HepG2 (cell line): ENCODE results near the gene DLX1. TPM values are rescaled to one million over a fixed set of nuclear protein-coding genes. Genes with fewer than 3 reads are reported as not detected.

ENCODE experiments used
- ATAC-seq: fragments of 200-7000 bp; cut with Tn5 transposase; 3 replicates; pipeline ENCODE4 v1.9.1; 2020; ENCODE audit warnings: mild to moderate bottlenecking, moderate library complexity
- BruUV-seq: library from RNA; stranded (reverse); fragments of 400-500 nt; replicated peaks from 2 replicates; lab custom pipeline; 2021; lab: Mats Ljungman, UMichigan
- CTCF ChIA-PET: fragments of 300-600 bp; formaldehyde crosslinking; extraction: SDS; loops from one replicate; lab custom pipeline; 2021; ENCODE audit warnings: low total read pairs, inconsistent platforms, low intra/inter-chr PET ratio; lab: Yijun Ruan, JAX
- POLR2A ChIA-PET: fragments of 350-600 bp; sonication (Branson Sonifier 250); formaldehyde crosslinking; loops from one replicate; lab custom pipeline; 2020; ENCODE audit warnings: antibody characterized with exemption, inconsistent platforms; lab: Yijun Ruan, JAX
- DNase-seq: peaks from one replicate; pipeline ENCODE4 v3.0.0-alpha.2; 2015; ENCODE audit warnings: low spot score
- FAIRE-seq: peaks from 3 replicates; lab custom pipeline; 2011; peaks lifted over from hg19 to GRCh38; lab: Jason Lieb, UNC
- H2AFZ ChIP-seq: one replicate; pipeline ENCODE4 v1.6.1; 2011; ENCODE audit warnings: low read length, inconsistent platforms
- H3K27ac ChIP-seq: fragments of 300-600 bp; 3 replicates; pipeline ENCODE4 v1.8.0; 2011; ENCODE audit warnings: mixed run types, mild to moderate bottlenecking, mixed read lengths, low read length, inconsistent platforms; ENCODE audit not compliant: insufficient read depth; ENCODE audit errors: extremely low read length
- H3K27me3 ChIP-seq, 2 experiments: fragments of 200-600 bp in 1 of 2; 2 replicates in 1 of 2; 3 replicates in 1 of 2; pipeline versions ENCODE4 v1.6.0 to v1.8.0; 2011; ENCODE audit warnings: low read length in 2 of 2, mild to moderate bottlenecking in 2 of 2, moderate library complexity in 2 of 2, inconsistent platforms in 1 of 2; ENCODE audit not compliant: insufficient read depth in 2 of 2, control insufficient read depth in 1 of 2
- H3K36me3 ChIP-seq, 2 experiments: fragments of 200-600 bp in 1 of 2; replicated peaks in 1 of 2; 2 replicates in 1 of 2; 3 replicates in 1 of 2; pipeline versions ENCODE4 v1.5.1 to v1.8.0; 2011; ENCODE audit warnings: low read length in 2 of 2, inconsistent platforms in 1 of 2; ENCODE audit not compliant: insufficient read depth in 2 of 2, control insufficient read depth in 1 of 2
- H3K4me1 ChIP-seq: 2 replicates; pipeline ENCODE4 v1.5.1; 2012; ENCODE audit warnings: low read length, inconsistent platforms; ENCODE audit not compliant: insufficient read depth
- H3K4me2 ChIP-seq: 2 replicates; pipeline ENCODE4 v1.6.0; 2011; ENCODE audit warnings: low read depth, low read length, inconsistent platforms
- H3K4me3 ChIP-seq, 3 experiments: fragments of 200-600 bp in 1 of 3; sonication (generic), shearing (Covaris generic) in 1 of 3; replicated peaks in 1 of 3; 2 replicates each; pipeline ENCODE4 v1.5.1; 2011 to 2016; ENCODE audit warnings: low read length in 3 of 3, inconsistent platforms in 2 of 3, low read depth in 2 of 3, mild to moderate bottlenecking in 2 of 3, control low read depth in 1 of 3, mixed read lengths in 1 of 3; ENCODE audit not compliant: insufficient read depth in 1 of 3
- H3K79me2 ChIP-seq: one replicate; pipeline ENCODE4 v1.6.1; 2011; ENCODE audit warnings: low read length, inconsistent platforms; ENCODE audit not compliant: insufficient read depth
- H3K9ac ChIP-seq: 2 replicates; pipeline ENCODE4 v1.6.0; 2011; ENCODE audit warnings: mild to moderate bottlenecking, low read depth, low read length, inconsistent platforms; ENCODE audit not compliant: insufficient read depth
- H3K9me3 ChIP-seq: 2 replicates; pipeline ENCODE4 v1.5.1; 2012; ENCODE audit warnings: mild to moderate bottlenecking, low read length
- H4K20me1 ChIP-seq: 2 replicates; pipeline ENCODE4 v1.6.0; 2011; ENCODE audit warnings: inconsistent platforms, mild to moderate bottlenecking, low read length, moderate library complexity; ENCODE audit not compliant: insufficient read depth
- EZH2 ChIP-seq: conservative IDR thresholded peaks from 2 replicates; pipeline ENCODE4 v1.6.1; 2012; ENCODE audit warnings: mild to moderate bottlenecking, low read depth, low read length, moderate library complexity
- KDM3A ChIP-seq: IDR thresholded peaks from 2 replicates; pipeline ENCODE4 v1.6.1; 2018; ENCODE audit warnings: low read depth, missing compliant biosample characterization
- ZBTB1 ChIP-seq: sonication (generic); formaldehyde crosslinking; IDR thresholded peaks from 2 replicates; pipeline ENCODE4 v1.4.0; 2020; ENCODE audit warnings: missing genetic modification reagents, borderline replicate concordance
- ZBTB7B ChIP-seq: sonication (generic); formaldehyde crosslinking; IDR thresholded peaks from 2 replicates; pipeline ENCODE4 v1.4.0; 2020; ENCODE audit warnings: missing genetic modification reagents
- WGBS: methylation state at CpG from one replicate; pipeline ENCODE4 v1.1.6; 2017; ENCODE audit warnings: low lambda C conversion rate; 5-methylcytosine and 5-hydroxymethylcytosine counted together
- in situ Hi-C: cut with HindIII; loops from 2 replicates; pipeline ENCODE4 v1.10.0; 2017; ENCODE audit warnings: low pct_unique_long_range_greater_than_20kb; ENCODE audit not compliant: extremely low pct_ligation_motif_present
- intact Hi-C: fragments of 100-400 bp; cut with micrococcal nuclease; formaldehyde crosslinking; loops from one replicate; pipeline ENCODE4 v1.10.0; 2022; ENCODE audit not compliant: unreplicated experiment
- polyA plus RNA-seq, 8 experiments: library from polyadenylated mRNA; depleted of rRNA in 3 of 8; stranded (reverse) in 7 of 8; unstranded in 1 of 8; fragments of >200 nt; fragmentation: Illumina TruSeq in 4 of 8; extraction: Trizol in 4 of 8; gene quantifications; 2 replicates each; pipeline versions ENCODE4 v1.2.1 to v1.2.3, GENCODE V29; 2011 to 2016; ENCODE audit warnings: low read depth in 4 of 8, missing spikeins in 1 of 8, mixed read lengths in 1 of 8; ENCODE audit not compliant: insufficient read depth in 1 of 8
- total RNA-seq, 5 experiments: library from RNA; depleted of rRNA; stranded (reverse); fragments of >200 nt; fragmentation: Illumina TruSeq; extraction: Trizol; gene quantifications; 2 replicates each; pipeline ENCODE4 v1.2.3, GENCODE V29; 2016; ENCODE audit warnings: low read depth in 1 of 5

The DLX1 gene
- total and polyA plus RNA-seq, 2 of the 13 experiments (the other 11 are each of a cell fraction or from before 2014, with no cell fraction given) = 0.18 to 0.86 TPM

GRCh38 chr2:172087207-172087779, 2.0 kb downstream of the DLX1 start:
- no TSS peak for BruUV-seq

GRCh38 chr2:172087780-172088244, 2.5 kb downstream of the DLX1 start:
- in situ Hi-C loops (no loop called here), intact Hi-C loops (loop anchor here (5.0 kb wide), 1 partner anchor 36 kb away; no protein-coding TSS in a partner anchor)
- DNase-seq (no peak), ATAC-seq (no peak), FAIRE-seq (no peak)
- Histone ChIP-seq H4K20me1 (peaks cover 3% of the 10 kb centered on the region; the same call in 1 of the 2 replicates), H3K27me3 (peaks cover 20 to 94% of the 10 kb centered on the region in 2 experiments; a peak in 4 of 5 replicates), H2AFZ (no peak overlapping the region), H3K4me1 (peaks cover 63% of the 10 kb centered on the region), H3K9ac (no peak overlapping the region), H3K4me2 (no peak overlapping the region), H3K27ac (no peak overlapping the region), H3K36me3 (no peaks in the 10 kb centered on the region), H3K4me3 (no peak overlapping the region), H3K79me2 (no peaks in the 10 kb centered on the region), H3K9me3 (no peaks in the 10 kb centered on the region)
- 69% methylated on average over 23 of the region's 23 CpGs for WGBS
- TF ChIP-seq KDM3A (CRISPR knock-in tag) = no peak
- TF ChIP-seq ZBTB7B (CRISPR knock-in tag) = 0 out of 2 replicates have a peak, but pooled peaks have one; percentile 22
- no TSS peak for BruUV-seq
- ChIA-PET POLR2A (interaction anchor here (1.4 kb wide), 1 partner anchor 11 kb away, joined by 4 read pairs; no protein-coding TSS in a partner anchor), CTCF (no interaction called here)

More at GRCh38 chr2:172087207-172087779, 2.0 kb downstream of the DLX1 start:
- WGBS = 83% methylated on average over 31 of the region's 31 CpGs
- no peak for DNase-seq
- CTCF ChIA-PET = interaction anchor here (0.9 kb wide), 1 partner anchor 17 kb away, joined by 3 read pairs; no protein-coding TSS in a partner anchor
- Histone ChIP-seq H3K9me3 (no peaks in the 10 kb centered on the region), H3K4me1 (peaks cover 68% of the 10 kb centered on the region), H3K27ac (no peak overlapping the region), H3K27me3 (peaks cover 20 to 94% of the 10 kb centered on the region in 2 experiments; a peak in 4 of 5 replicates), H3K79me2 (no peaks in the 10 kb centered on the region), H3K9ac (no peak overlapping the region), H3K4me2 (peak overlapping the region; percentile 98), H3K36me3 (no peaks in the 10 kb centered on the region), H2AFZ (no peak overlapping the region), H3K4me3 (peak overlapping the region in 2 of 3 experiments; percentile 60 to 82; a peak in 2 of 6 replicates), H4K20me1 (peaks cover 3% of the 10 kb centered on the region; the same call in 1 of the 2 replicates)
- POLR2A ChIA-PET = interaction anchor here (0.8 to 4.9 kb wide), 5 partner anchors 8 to 35 kb away, joined by 3 to 42 read pairs (median 5); partner anchors contain the start of gene DLX2
- no peak for FAIRE-seq
- TF ChIP-seq EZH2 (peak; percentile 9; the same call in 1 of the 2 replicates), ZBTB1 (CRISPR knock-in tag) (no peak)
- intact Hi-C loops = loop anchor here (5.0 kb wide), 1 partner anchor 35 kb away; no protein-coding TSS in a partner anchor
- ATAC-seq = no peak
- in situ Hi-C loops = no loop called here
